GM21381 (cell line): ENCODE data around the gene CLCA2.

Experiments
- ATAC-seq: cut with Tn5 transposase; IDR thresholded peaks from one replicate; pipeline ENCODE4 v1.9.1; 2021; ENCODE audit warnings: mild to moderate bottlenecking, moderate library complexity; ENCODE audit not compliant: unreplicated experiment

CLCA2 gene

GRCh38 chr1:86423873-86424272, at the start of gene CLCA2:
CLCA2 (plus strand) TSS chr1:86424171; CDS start chr1:86424248, 77 bp downstream.
- no peak for ATAC-seq

DNA sequence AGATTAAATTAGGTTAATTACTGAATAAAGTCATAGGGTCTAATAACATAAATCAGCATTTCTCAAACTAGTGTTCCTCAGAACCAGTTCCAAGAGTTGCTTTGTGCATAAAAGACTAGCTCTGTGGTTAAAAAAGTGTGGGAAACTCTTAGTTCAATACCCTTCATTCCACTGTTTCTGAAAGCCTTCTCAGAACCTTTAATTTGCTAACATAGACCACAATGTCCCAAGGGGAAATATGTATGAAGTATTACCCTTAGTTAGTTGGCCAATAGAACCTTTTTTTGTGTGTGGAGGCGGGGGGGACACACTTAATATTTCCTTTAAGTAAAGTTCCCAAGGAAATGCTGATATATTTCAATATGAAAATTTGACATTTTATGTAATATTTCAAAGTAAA, 48.3 kb upstream of the CLCA2 start:
- ATAC-seq: no peak

GRCh38 chr1:86377341-86377740, 46.6 kb upstream of the CLCA2 start:
- no peak for ATAC-seq

GRCh38 chr1:86378813-86379212, 45.2 kb upstream of the CLCA2 start:
- ATAC-seq: no peak

- peak; percentile 64 for ATAC-seq
Measured at GRCh38 chr1:86380257-86380861, 43.6 kb upstream of the CLCA2 start.

- ATAC-seq: no peak
Measured at GRCh38 chr1:86381223-86381622, 42.7 kb upstream of the CLCA2 start.

- peak; percentile 65 for ATAC-seq
Measured at GRCh38 chr1:86382878-86383277, 41.1 kb upstream of the CLCA2 start.

- no peak for ATAC-seq
Measured at GRCh38 chr1:86387916-86388627, 35.9 kb upstream of the CLCA2 start.

DNA sequence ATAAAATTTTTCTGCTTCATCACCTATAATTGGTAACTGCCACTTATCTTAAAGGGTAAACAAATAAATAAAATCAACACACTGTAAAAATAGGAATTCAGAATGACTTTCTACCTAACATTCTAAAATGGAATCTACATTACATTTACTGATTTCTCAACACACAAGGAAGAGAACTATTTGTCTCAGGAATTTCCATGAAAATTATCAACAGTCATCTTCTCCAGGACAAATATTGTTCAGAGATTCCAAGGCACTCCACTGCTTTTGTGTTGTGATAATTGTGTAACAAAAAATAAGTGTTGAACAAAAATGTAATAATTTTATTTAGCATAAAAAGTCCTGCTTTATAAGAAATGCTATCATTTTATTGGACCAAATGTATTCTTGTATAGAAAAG, 35.2 kb upstream of the CLCA2 start:
- no peak for ATAC-seq

- peak; percentile 89 for ATAC-seq
Measured at GRCh38 chr1:86389307-86389706, 34.7 kb upstream of the CLCA2 start.

DNA sequence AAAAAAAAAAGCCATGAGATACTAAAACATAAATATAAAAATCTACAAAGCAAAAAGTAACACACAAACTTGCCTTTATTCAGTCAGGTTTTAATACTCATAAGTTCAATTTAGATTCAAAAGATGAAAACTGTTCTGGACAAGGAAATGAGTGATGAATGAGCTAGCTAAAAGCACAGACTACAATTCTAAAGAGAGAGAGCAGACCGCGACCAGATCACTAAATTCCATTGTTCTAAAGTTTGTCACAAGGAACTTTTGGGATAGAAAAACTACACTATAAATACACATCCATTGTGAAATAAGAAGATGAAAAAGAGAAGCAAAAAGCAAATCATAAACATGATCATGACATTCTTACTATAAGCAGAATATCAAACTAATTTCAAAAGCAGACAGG, 29.6 kb upstream of the CLCA2 start:
- no peak for ATAC-seq

DNA sequence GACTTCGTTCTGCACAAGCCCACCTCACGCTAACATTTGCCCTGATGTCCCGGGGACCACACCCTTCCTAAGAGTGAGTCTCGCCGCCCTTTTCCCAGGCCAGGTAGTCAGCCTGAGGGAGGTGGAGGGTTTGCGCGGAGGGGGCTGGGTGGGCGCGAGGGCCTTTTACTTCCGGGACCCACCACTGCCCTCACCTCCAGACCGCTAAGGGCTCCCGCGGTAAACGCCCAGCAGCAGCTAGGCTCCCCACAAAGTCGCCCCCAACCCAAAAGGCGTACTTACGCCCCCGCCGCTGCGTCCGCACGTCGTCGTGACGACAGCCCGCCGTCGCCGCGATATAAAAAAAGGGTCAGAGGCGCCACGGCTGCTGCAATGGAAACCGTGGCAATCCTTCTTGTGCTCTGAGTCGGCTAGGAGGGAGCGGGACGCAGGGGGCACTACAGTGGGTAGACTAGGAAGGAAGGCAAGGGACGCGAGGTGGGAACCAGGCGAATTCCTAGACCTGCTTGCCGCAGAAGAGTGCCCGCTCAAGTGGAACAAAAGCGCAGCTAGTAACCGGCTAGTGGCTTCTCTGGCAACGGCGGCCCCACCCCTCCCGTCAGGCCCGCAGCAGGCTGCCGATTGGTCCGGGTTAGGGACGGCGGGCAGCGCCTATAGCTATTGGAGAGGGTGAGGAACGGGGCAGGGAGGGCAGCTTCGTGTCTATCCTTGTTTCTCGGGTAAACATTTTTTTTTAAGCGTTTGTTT, 28.0 kb upstream of the CLCA2 start, which contains the start of gene ODF2L:
Gene ODF2L (minus strand): TSS at position 573 of the 747 bp plus-strand sequence. CDS start 9,296 bp downstream, outside the sequence.
- peak; percentile 100 for ATAC-seq

- peak; percentile 18 for ATAC-seq
Measured at GRCh38 chr1:86396498-86396890, 27.5 kb upstream of the CLCA2 start.

GRCh38 chr1:86409416-86410021, 14.5 kb upstream of the CLCA2 start:
- ATAC-seq: no peak

GRCh38 chr1:86410879-86411278, 13.1 kb upstream of the CLCA2 start:
- ATAC-seq: no peak

GRCh38 chr1:86416343-86416742, 7.6 kb upstream of the CLCA2 start:
- ATAC-seq: no peak

- ATAC-seq: peak; percentile 77
Measured at GRCh38 chr1:86419277-86419903, 4.6 kb upstream of the CLCA2 start.

GRCh38 chr1:86421601-86422280, 2.2 kb upstream of the CLCA2 start:
- no peak for ATAC-seq

DNA sequence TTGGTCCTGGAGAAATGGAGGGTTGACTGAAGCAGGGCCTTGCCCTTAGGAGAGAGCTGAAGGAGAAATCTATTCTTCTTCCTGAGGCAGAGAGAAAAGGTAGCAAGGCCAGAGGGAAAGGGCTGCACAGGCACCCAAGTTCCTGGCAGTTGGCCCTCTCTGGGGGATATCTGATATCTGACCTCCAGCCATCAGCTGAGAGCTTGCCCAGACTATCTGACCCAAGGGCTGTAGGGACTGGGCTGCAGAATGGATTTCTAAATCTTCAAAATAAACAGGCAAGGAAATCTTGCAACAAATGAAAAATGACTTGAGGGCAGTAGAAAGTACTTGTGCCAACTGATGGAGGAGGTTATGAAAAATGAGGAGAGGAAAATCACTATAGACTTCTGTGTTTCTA, 498 bp upstream of the CLCA2 start:
- no peak for ATAC-seq

- no peak for ATAC-seq
Measured at GRCh38 chr1:86429122-86429725, 5.3 kb downstream of the CLCA2 start.
